Uterus (tissue), 2 donors: ENCODE data around the gene HOXB8.

Experiments used
- POLR2A ChIP-seq, 2 donors: fragments of 450-650 bp; IDR thresholded peaks; one replicate each; pipeline ENCODE4 v1.6.1; 2016; ENCODE audit warnings: antibody characterized with exemption in 2 of 2, mild to moderate bottlenecking in 1 of 2, moderate library complexity in 1 of 2
- TF ChIP-seq, protein P1 (sequence below), 4 experiments: fragments of 200-600 bp in 2 of 4; fragments of 450-650 bp in 2 of 4; sonication (generic) in 2 of 4; IDR thresholded peaks; one replicate each; pipeline ENCODE4 v1.5.1; 2016 to 2019; ENCODE audit warnings: antibody characterized with exemption in 4 of 4, mild to moderate bottlenecking in 2 of 4, moderate library complexity in 1 of 4

DNA sequence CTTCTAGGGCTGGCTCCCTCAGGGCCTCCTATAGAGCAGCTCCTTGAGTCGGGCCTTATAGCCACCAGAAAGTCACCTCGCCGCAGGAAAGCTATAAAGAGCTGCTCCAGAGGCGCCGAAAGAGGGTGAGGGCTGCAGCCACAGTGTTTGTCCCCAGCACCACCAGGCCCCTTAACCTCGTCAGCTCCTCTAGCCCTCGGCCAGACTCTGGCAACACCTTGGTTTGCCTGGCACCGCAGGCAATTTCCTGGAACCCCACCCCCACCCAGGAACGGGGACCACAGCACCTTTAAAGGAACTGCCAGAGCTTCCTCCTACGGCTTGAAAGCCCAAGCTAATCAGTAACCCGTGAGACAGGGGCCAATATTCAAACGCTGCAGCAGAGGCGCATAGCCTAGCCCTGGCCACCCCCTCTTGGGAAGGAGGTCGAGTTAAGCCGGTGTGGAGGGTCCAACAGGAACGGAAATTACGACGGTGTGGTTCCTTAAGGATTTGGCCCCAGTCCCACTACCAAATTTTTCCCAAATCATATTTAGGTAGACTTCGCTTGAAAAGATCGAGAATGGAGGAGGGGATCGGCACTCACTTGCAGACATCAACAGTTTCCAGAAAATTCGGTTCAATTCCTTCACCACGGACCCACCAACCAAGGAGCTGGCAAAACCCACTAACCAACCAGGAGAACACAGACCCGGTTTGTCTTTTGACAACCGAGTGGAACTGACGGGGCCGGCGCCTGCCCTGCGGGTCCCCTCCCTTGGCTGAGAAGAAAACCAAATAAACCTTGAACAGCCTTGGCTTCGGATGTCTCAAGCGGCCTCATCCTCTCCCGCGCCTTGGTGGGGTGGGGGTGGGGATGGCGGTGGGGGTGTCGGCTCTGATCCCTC, 13.3 kb downstream of the HOXB8 start:
- TF ChIP-seq, protein P1, sequence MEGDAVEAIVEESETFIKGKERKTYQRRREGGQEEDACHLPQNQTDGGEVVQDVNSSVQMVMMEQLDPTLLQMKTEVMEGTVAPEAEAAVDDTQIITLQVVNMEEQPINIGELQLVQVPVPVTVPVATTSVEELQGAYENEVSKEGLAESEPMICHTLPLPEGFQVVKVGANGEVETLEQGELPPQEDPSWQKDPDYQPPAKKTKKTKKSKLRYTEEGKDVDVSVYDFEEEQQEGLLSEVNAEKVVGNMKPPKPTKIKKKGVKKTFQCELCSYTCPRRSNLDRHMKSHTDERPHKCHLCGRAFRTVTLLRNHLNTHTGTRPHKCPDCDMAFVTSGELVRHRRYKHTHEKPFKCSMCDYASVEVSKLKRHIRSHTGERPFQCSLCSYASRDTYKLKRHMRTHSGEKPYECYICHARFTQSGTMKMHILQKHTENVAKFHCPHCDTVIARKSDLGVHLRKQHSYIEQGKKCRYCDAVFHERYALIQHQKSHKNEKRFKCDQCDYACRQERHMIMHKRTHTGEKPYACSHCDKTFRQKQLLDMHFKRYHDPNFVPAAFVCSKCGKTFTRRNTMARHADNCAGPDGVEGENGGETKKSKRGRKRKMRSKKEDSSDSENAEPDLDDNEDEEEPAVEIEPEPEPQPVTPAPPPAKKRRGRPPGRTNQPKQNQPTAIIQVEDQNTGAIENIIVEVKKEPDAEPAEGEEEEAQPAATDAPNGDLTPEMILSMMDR (IDR thresholded peaks at IDR 0.05) = no peak
- TF ChIP-seq POLR2A (IDR thresholded peaks at IDR 0.05) = peak in 1 of 2 donors; percentile 18
